ENCODE results near the gene DCTPP1.
A peak's percentile ranks its signal among the peaks of the same experiment; 100 is the strongest.

DCTPP1 gene

DNA sequence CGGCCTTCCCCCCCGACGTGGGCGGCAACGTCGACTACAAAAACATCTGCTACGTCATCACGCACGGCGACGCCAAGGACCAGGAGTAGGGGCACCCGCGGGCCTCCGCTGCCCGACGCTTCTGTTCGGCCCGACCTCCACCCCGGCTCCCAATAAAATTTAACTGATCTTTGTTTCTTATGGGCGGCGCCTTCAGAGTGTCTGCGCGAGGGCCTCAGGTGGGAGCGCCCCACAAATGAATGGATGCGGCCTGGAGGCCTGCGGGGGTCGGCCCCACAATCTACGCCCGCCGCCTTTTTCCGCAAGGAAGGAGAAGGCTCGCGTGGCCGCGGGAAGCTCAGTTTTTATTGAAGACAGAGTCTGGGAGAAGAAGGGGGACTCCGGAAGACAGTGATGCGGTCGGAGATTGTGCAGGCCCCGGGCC lies 52.0 kb downstream of the DCTPP1 start:
- TF ChIP-seq TAF1 (IDR thresholded peaks at IDR 0.05; ENCODE audit: borderline replicate concordance, low read depth, low read length) (no peak), POLR2AphosphoS5 (IDR thresholded peaks at IDR 0.05; ENCODE audit: low read depth, low read length) (peak; percentile 65), POLR2A (IDR thresholded peaks at IDR 0.05; ENCODE audit: low read depth, low read length) (peak; percentile 64; the same call in 1 of the 2 replicates)
- peak; percentile 80 for DNase-seq (ENCODE audit: insufficient read length)
- FAIRE-seq = no peak

DNA sequence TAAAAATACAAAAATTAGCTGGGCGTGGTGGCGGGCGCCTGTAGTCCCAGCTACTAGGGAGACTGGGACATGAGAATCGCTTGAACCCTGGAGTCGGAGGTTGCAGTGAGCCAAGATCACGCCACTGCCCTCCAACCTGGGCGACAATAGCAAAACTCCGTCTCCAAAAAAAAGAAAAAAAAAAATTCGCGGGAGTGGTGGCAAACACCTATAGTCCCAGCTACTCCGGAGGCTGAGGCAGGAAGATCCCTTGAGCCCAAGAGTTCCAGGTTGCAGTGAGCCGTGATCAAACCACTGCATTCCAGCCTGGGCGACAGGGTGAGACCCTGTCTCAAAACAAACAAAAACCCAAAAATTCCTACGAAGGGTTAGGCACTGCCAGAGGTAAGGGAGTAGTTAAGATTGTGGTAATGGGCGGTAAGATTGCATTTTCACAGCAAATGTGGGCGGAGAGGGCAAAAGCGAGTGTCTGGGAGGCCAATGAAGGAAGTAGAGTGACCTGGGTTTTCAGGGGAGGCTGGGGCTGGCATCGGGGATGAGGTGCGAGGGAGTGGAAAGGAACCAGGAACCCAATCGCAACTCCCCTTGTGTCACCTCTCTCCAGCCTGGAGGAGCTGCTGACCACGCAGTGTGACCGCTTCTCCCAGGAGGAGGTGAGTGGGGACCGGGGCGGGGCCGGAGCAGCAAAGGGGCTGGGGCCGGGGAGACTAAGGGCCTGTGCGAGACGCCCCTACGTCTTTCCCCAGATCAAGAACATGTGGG lies 52.6 kb downstream of the DCTPP1 start:
- DNase-seq (ENCODE audit: insufficient read length) = no peak

DNA sequence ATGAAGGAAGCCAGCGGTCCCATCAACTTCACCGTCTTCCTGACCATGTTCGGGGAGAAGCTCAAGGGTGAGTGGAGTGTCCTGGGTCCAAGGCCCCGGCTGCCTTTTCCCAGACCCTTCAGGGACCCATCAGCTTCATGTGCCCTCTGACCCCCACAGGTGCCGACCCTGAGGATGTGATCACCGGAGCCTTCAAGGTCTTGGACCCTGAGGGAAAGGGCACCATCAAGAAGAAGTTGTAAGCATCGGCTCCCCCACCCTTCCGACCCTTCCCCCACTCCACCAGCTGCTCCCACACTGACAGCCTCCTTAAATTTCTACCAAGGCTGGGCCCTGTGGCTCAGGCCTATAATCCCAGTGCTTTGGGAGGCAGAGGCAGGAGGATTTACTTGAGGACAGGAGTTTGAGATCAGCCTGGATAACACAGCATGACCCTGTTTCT lies 53.3 kb downstream of the DCTPP1 start:
- TF ChIP-seq TAF1 (IDR thresholded peaks at IDR 0.05; ENCODE audit: borderline replicate concordance, low read depth, low read length) = no peak
- no peak for TF ChIP-seq POLR2AphosphoS5 (IDR thresholded peaks at IDR 0.05; ENCODE audit: low read depth, low read length)
- no peak for TF ChIP-seq POLR2A (IDR thresholded peaks at IDR 0.05; ENCODE audit: low read depth, low read length)
- DNase-seq (ENCODE audit: insufficient read length) = no peak
- FAIRE-seq = no peak

More for the DNA sequence above, 52.6 kb downstream of the DCTPP1 start:
- FAIRE-seq = peak; percentile 9
- TF ChIP-seq TAF1 (IDR thresholded peaks at IDR 0.05; ENCODE audit: borderline replicate concordance, low read depth, low read length) (no peak), POLR2AphosphoS5 (IDR thresholded peaks at IDR 0.05; ENCODE audit: low read depth, low read length) (no peak; the same call in 1 of the 2 replicates), POLR2A (IDR thresholded peaks at IDR 0.05; ENCODE audit: low read depth, low read length) (no peak)

DNA sequence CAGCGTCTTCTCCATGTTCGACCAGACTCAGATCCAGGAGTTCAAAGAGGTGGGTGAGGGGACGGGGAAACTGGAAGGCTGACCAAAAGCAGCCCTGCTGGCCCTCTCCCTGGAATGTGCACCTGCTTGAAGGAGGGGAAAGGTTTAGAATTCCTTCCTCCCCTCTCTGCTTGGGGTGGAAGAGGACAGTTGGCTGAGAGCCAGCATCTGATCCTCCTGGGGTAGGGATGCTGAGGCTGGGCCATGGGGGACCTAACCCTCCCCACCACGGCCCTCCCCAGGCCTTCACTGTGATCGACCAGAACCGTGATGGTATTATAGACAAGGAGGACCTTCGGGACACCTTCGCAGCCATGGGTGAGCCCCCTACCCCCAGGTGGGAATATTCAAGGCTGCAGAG lies 54.0 kb downstream of the DCTPP1 start:
- FAIRE-seq = no peak
- TF ChIP-seq POLR2A (IDR thresholded peaks at IDR 0.05; ENCODE audit: low read depth, low read length) (no peak), POLR2AphosphoS5 (IDR thresholded peaks at IDR 0.05; ENCODE audit: low read depth, low read length) (no peak), TAF1 (IDR thresholded peaks at IDR 0.05; ENCODE audit: borderline replicate concordance, low read depth, low read length) (no peak)
- no peak for DNase-seq (ENCODE audit: insufficient read length)

DNA sequence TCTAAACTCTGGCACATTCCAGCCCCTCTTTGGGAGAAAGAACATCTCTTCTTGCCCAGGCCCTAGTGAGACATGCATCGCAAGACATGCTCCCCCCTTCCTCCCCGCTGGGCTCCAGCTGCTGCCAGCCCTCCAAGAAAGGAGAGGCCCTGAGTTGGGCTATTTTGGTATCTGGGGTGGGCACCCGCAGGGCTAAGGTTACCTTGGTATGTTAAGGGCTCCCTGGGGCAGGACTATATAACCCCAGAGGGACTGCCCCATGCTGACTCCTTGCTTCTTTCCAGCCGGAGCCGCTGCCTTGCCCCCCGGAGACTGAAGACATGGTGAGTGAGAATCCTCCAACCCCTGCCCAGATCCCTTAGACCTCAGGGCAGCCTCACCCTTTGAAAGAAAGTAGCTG lies 55.3 kb downstream of the DCTPP1 start, which contains the start of gene MYL11:
MYL11 (plus strand) TSS at position 265 of the 400 bp plus-strand sequence; CDS start at position 321, 56 bp downstream.
- TF ChIP-seq TAF1 (IDR thresholded peaks at IDR 0.05; ENCODE audit: borderline replicate concordance, low read depth, low read length) (no peak), POLR2A (IDR thresholded peaks at IDR 0.05; ENCODE audit: low read depth, low read length) (no peak), POLR2AphosphoS5 (IDR thresholded peaks at IDR 0.05; ENCODE audit: low read depth, low read length) (no peak)
- no peak for DNase-seq (ENCODE audit: insufficient read length)
- no peak for FAIRE-seq

Measured in GM12892 (cell line).